OCI-LY3 (cell line): ENCODE results near the gene MMP23B.

Experiments
- EZH2phosphoT487 ChIP-seq: fragments of 200-600 bp; shearing (Covaris generic); IDR thresholded peaks from 2 replicates; pipeline ENCODE4 v1.6.1; 2018; ENCODE audit warnings: antibody characterized with exemption, mixed run types, low read depth
- TF ChIP-seq, protein P1 (sequence below): fragments of 200-600, 300-600 bp; sonication (generic); IDR thresholded peaks from 2 replicates; pipeline ENCODE4 v1.5.1; 2014; ENCODE audit warnings: antibody characterized with exemption, low read length, low read depth

DNA sequence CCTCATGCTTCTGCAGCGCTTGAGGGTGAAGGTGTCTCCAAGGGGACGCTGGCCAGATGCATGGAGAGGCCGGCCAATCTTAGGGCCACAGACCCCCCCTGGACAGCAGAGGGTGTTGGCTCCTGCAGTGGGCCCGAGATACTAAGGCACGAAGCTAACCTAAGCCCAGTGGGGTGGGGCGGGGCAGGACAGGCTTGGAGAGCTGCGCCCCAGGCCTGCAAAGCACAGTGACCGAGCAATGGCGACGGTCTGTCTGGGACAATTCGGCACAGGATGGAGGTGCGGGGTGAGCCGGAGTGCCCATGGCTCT lies 33.3 kb upstream of the MMP23B start:
- TF ChIP-seq, protein P1, sequence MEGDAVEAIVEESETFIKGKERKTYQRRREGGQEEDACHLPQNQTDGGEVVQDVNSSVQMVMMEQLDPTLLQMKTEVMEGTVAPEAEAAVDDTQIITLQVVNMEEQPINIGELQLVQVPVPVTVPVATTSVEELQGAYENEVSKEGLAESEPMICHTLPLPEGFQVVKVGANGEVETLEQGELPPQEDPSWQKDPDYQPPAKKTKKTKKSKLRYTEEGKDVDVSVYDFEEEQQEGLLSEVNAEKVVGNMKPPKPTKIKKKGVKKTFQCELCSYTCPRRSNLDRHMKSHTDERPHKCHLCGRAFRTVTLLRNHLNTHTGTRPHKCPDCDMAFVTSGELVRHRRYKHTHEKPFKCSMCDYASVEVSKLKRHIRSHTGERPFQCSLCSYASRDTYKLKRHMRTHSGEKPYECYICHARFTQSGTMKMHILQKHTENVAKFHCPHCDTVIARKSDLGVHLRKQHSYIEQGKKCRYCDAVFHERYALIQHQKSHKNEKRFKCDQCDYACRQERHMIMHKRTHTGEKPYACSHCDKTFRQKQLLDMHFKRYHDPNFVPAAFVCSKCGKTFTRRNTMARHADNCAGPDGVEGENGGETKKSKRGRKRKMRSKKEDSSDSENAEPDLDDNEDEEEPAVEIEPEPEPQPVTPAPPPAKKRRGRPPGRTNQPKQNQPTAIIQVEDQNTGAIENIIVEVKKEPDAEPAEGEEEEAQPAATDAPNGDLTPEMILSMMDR: no peak
- TF ChIP-seq EZH2phosphoT487: no peak
